Suprapubic skin (tissue), 4 donors: ENCODE results near the gene OVOL1. TPM values are rescaled to one million over a fixed set of nuclear protein-coding genes. Genes with fewer than 3 reads are reported as not detected.
A peak's percentile ranks its signal among the peaks of the same experiment; 100 is the strongest.
"Not testable (repeated sequence)": the region's sequence is repeated elsewhere in the genome, so short reads cannot be mapped to it uniquely, and the experiment has no call there.

Experiments used
- DNase-seq, 2 donors: peaks; one replicate each; pipeline ENCODE4 v3.0.0-alpha.2; 2019; ENCODE audit warnings: low spot score in 2 of 2
- H3K27ac ChIP-seq: fragments of 200-600 bp; sonication (generic); one replicate; pipeline ENCODE4 v1.5.1; 2019
- H3K27me3 ChIP-seq: fragments of 200-600 bp; sonication (generic); one replicate; pipeline ENCODE4 v1.5.1; 2019
- H3K36me3 ChIP-seq: fragments of 200-600 bp; sonication (generic); one replicate; pipeline ENCODE4 v1.5.1; 2019
- H3K4me1 ChIP-seq: fragments of 200-600 bp; sonication (generic); one replicate; pipeline ENCODE4 v1.5.1; 2019
- H3K4me3 ChIP-seq: fragments of 200-600 bp; sonication (generic); one replicate; pipeline ENCODE4 v1.5.1; 2019; ENCODE audit warnings: mild to moderate bottlenecking
- H3K9me3 ChIP-seq: fragments of 200-600 bp; sonication (generic); one replicate; pipeline ENCODE4 v1.5.1; 2019
- EP300 ChIP-seq: sonication (generic); formaldehyde crosslinking; IDR thresholded peaks from one replicate; pipeline ENCODE4 v1.6.1; 2017; ENCODE audit warnings: antibody characterized with exemption
- POLR2A ChIP-seq, 2 donors: fragments of 450-650 bp; IDR thresholded peaks; one replicate each; pipeline ENCODE4 v1.6.1; 2017; ENCODE audit warnings: antibody characterized with exemption in 2 of 2, mild to moderate bottlenecking in 2 of 2, moderate library complexity in 2 of 2
- POLR2AphosphoS5 ChIP-seq, 3 donors: sonication (generic); formaldehyde crosslinking; IDR thresholded peaks; one replicate each; pipeline ENCODE4 v1.6.1; 2017; ENCODE audit warnings: antibody characterized with exemption in 3 of 3
- WGBS: methylation state at CpG from one replicate; pipeline ENCODE4 v1.1.5; 2018; 5-methylcytosine and 5-hydroxymethylcytosine counted together
- total RNA-seq, 4 donors: library from RNA; depleted of rRNA; stranded (reverse); fragments of >200 nt; gene quantifications; one replicate each; pipeline ENCODE4 v1.1.0, GENCODE V29; 2016
- TF ChIP-seq, protein P1 (sequence below), 2 donors: fragments of 200-600 bp in 1 of 2; fragments of 450-650 bp in 1 of 2; sonication (generic) in 1 of 2; IDR thresholded peaks; one replicate each; pipeline ENCODE4 v1.5.1; 2016 to 2019; ENCODE audit warnings: antibody characterized with exemption in 2 of 2, mild to moderate bottlenecking in 1 of 2, moderate library complexity in 1 of 2

OVOL1 gene
- total RNA-seq, 4 donors from 2014 or later = 64.4 to 196 (median 121) TPM

DNA sequence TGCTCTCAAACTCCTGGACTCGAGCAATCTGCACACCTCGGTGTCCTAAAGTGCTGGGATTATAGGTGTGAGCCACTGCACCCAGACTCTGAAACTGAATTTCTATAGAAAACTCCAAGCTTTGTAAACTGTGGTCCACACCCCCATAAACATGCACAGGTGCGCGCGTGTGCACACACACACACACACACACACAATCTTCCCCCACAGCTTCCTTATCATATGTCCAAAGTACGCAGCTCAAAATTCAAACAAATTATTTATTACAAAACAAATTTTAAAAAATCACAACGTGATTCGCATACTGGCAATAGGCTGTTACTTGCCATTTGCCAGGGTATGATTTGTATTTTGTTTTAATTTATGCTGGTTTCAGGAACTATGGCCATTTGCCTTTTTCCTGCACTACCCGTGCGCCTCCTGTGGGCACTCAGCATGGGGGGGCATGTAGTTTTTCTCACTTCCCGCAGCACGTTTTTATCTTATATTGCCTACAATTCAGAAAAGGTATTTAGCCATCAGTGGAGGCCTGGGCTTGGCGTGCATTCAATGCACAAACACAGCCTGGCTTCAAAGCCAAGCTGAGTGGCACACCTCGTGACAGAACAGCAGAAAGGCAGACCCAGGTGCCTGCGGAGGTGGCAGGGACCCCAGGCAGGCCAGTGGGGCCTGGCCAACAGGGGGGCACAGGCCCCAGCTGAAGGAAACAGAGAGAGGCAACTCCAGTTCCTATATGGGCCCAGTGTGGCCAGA, 36.1 kb downstream of the OVOL1 start:
- no peak overlapping the region for H3K4me3 ChIP-seq
- no peaks in the 10 kb centered on the region for H3K9me3 ChIP-seq
- no peaks in the 10 kb centered on the region for H3K36me3 ChIP-seq
- TF ChIP-seq EP300 (no peak), POLR2AphosphoS5 (IDR thresholded peaks at IDR 0.05) (no peak), POLR2A (IDR thresholded peaks at IDR 0.05) (no peak)
- TF ChIP-seq, protein P1, sequence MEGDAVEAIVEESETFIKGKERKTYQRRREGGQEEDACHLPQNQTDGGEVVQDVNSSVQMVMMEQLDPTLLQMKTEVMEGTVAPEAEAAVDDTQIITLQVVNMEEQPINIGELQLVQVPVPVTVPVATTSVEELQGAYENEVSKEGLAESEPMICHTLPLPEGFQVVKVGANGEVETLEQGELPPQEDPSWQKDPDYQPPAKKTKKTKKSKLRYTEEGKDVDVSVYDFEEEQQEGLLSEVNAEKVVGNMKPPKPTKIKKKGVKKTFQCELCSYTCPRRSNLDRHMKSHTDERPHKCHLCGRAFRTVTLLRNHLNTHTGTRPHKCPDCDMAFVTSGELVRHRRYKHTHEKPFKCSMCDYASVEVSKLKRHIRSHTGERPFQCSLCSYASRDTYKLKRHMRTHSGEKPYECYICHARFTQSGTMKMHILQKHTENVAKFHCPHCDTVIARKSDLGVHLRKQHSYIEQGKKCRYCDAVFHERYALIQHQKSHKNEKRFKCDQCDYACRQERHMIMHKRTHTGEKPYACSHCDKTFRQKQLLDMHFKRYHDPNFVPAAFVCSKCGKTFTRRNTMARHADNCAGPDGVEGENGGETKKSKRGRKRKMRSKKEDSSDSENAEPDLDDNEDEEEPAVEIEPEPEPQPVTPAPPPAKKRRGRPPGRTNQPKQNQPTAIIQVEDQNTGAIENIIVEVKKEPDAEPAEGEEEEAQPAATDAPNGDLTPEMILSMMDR (IDR thresholded peaks at IDR 0.05) = no peak
- H3K27me3 ChIP-seq = no peaks in the 10 kb centered on the region
- no peak overlapping the region for H3K27ac ChIP-seq
- 79% methylated on average over 15 of the region's 15 CpGs for WGBS
- no peaks in the 10 kb centered on the region for H3K4me1 ChIP-seq
- no peak for DNase-seq

DNA sequence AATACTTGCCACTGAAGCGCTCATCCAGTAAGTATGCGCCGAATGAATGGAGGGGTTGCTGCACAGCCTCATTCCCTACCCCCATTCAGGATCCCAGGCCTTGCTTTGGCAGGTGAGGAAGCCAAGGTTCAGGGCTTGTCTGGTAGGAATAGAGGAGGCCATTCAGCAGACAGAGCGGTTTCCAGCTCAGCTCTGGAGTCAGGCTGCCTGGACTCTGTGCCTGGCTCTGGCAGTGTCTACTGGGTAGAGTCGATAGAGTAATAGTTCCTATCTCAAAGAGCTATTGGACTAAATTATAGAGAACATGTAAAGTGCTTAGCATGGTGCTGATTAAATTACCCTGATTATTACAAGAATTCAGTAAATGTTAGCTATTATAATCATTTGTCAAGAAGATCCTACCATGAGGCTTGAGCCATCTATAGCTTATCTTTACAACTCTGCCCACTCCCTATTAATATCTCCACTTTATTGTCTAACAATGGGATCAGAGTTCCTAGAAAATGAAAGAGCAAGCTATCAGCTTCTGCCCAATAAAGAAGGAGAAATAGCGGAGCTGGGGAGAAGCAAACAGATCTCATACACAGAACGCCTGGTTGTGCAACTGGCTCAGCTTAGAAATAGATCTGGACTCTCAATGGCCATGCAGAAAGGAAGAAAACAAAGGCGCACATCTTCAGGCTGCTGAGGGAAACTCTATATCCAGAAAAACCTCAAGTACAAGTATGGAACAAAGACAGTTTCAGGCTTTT, 40.3 kb downstream of the OVOL1 start:
- no peaks in the 10 kb centered on the region for H3K9me3 ChIP-seq
- H3K4me3 ChIP-seq = no peak overlapping the region
- no peaks in the 10 kb centered on the region for H3K27me3 ChIP-seq
- no peak overlapping the region for H3K27ac ChIP-seq
- WGBS = 89% methylated on average over 8 of the region's 8 CpGs
- no peaks in the 10 kb centered on the region for H3K4me1 ChIP-seq
- TF ChIP-seq EP300 (no peak), POLR2A (IDR thresholded peaks at IDR 0.05) (no peak)
- TF ChIP-seq, protein P1 (IDR thresholded peaks at IDR 0.05) = no peak
- DNase-seq = peak in 1 of 2 donors; percentile 26
- H3K36me3 ChIP-seq = no peaks in the 10 kb centered on the region

DNA sequence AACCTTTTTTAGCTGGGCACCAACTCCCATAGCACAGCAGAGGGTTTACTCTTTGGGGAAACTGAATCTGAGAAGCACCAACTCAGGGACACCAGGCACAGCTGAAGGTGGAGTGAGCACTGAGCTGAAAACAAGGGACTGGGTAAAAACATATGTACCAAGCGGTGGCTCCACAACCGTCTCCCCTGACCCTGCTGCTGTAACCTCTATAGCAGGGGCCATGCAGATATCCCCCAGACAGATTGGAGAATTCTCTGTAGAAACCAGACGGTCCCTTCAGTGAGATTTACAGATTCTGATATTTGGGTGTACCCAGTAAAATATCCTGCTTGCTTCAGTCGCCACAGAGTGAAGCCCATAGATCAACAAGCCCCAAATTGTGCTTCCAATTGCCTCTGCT, 42.6 kb downstream of the OVOL1 start:
- H3K27me3 ChIP-seq = no peaks in the 10 kb centered on the region
- no peak overlapping the region for H3K4me3 ChIP-seq
- 64% methylated on average over 4 of the region's 4 CpGs for WGBS
- DNase-seq = peak in 1 of 2 donors; percentile 18
- TF ChIP-seq POLR2AphosphoS5 (IDR thresholded peaks at IDR 0.05) (no peak), EP300 (no peak), POLR2A (IDR thresholded peaks at IDR 0.05) (no peak)
- TF ChIP-seq, protein P1 (IDR thresholded peaks at IDR 0.05) = no peak
- no peaks in the 10 kb centered on the region for H3K9me3 ChIP-seq
- no peaks in the 10 kb centered on the region for H3K36me3 ChIP-seq
- no peak overlapping the region for H3K27ac ChIP-seq
- H3K4me1 ChIP-seq = peaks cover 15% of the 10 kb centered on the region

DNA sequence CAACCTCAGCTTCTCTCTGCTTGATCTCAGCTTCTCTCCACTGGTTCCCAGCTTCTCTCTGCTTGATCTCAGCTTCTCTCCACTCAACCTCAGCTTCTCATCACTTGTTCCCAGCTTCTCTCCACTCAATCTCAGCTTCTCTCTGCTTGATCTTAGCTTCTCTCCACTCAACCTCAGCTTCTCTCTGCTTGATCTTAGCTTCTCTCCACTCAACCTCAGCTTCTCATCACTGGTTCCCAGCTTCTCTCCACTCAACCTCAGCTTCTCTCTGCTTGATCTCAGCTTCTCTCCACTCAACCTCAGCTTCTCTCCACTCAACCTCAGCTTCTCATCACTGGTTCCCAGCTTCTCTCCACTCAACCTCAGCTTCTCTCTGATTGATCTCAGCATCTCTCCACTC, 45.4 kb downstream of the OVOL1 start:
- H3K9me3 ChIP-seq, H3K36me3 ChIP-seq, H3K27ac ChIP-seq, H3K27me3 ChIP-seq, H3K4me3 ChIP-seq, DNase-seq: not testable (repeated sequence)
- H3K4me1 ChIP-seq = peaks cover 19% of the 10 kb centered on the region

DNA sequence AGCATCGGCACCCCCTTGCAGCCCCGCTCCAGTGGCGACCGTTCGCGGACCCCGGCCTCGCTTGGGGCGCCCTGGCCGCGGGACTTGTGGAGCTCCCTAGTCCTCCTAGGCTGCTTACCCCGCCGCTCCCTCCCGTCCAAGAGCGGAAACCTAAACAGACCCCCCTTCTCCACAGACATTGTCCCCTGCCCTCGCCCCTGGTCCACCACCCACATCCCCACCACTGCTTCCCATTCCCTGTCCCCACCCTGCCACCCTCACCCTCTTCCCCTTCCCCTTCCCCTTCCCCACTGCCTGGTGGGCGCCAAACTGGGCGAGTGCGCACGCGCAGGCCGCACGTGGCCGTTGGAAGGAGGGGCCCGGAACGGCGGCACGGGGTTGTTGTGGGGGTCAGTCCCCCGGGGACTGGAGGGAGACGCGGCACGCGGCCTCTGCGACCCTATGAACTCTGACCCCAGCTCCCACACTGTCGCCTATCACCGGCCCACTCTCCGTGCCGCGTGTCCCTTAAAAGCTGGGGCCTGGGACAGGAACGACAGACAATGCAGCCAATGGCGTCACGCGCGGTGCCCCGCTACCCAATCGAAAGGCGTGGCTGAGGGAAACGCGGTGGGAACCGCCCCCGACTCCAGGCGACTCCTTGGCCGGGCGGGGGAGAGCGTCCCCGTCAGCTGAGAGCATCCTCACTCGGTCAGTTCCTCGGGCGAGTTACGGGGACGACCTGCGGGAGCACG, 46.6 kb downstream of the OVOL1 start, which contains the start of gene SNX32:
TSS of gene SNX32 (plus strand) at position 667 of the 734 bp plus-strand sequence. CDS start 103 bp downstream, outside the sequence.
- TF ChIP-seq POLR2A (IDR thresholded peaks at IDR 0.05) (no peak), POLR2AphosphoS5 (IDR thresholded peaks at IDR 0.05) (no peak), EP300 (no peak)
- TF ChIP-seq, protein P1 (IDR thresholded peaks at IDR 0.05) = no peak
- DNase-seq = peak; percentile 96 to 98
- H3K4me1 ChIP-seq = peaks cover 19% of the 10 kb centered on the region
- 2% methylated on average over 22 of the region's 63 CpGs for WGBS
- H3K27ac ChIP-seq = no peak within 1 kb of the TSS
- H3K27me3 ChIP-seq = no peaks in the 10 kb centered on the region
- H3K36me3 ChIP-seq = no peaks in the 10 kb centered on the region
- no peaks in the 10 kb centered on the region for H3K9me3 ChIP-seq
- H3K4me3 ChIP-seq = peak within 1 kb of the TSS; percentile 68
